Skeletal muscle cell (primary cell): ENCODE data around the gene ATG9A.

Experiments
- DNase-seq: peaks from one replicate; pipeline ENCODE4 v3.0.0-alpha.2; 2010; ENCODE audit warnings: low read depth
- H3K4me3 ChIP-seq: 2 replicates; pipeline ENCODE4 v1.5.1; 2011; ENCODE audit warnings: low read depth, mild to moderate bottlenecking, control low read depth, low read length, moderate library complexity

The ATG9A gene

DNA sequence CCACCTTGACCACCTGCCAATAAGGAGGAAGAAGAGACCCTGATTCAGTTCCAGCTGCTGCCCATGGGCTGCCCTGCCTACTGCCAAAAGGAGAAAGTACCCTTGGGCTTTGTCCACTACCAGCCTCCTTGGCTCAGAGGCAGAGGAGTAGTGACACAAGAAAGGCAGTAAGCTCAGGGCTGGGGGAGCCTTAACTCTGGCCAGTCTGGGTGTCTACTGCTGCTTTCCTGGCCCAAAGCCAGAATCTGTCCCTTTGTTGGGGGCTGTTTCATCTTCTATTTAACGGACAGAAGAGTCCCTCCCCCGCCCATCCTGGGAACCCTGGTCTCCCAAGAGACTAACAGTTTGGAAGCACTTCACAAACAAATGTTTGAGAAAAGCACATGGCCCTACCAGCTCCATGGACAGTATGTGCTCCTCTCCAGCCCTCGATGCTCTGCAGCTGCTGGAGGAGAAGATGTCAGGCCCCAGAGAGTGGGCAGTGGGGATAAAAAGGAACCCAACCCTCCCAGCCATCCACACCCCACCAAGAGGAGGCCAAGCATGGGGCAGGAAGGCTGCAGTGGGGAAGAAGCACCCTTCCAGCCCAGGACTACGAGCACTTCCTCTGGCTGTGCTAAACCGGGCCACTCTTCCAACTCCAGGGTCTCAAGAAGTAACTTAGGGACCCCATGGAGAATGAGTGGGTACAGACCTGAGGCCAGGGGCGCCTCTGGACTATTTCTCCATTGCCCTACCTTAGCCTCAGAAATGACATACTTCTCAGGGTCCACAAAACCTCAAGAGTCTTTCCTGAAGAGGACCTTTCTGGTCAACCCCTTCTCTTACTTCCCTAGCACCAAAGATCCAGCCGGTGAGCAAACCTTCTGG, 1.2 kb downstream of the ATG9A start:
- H3K4me3 ChIP-seq: peak overlapping the region; percentile 77
- DNase-seq: no peak

DNA sequence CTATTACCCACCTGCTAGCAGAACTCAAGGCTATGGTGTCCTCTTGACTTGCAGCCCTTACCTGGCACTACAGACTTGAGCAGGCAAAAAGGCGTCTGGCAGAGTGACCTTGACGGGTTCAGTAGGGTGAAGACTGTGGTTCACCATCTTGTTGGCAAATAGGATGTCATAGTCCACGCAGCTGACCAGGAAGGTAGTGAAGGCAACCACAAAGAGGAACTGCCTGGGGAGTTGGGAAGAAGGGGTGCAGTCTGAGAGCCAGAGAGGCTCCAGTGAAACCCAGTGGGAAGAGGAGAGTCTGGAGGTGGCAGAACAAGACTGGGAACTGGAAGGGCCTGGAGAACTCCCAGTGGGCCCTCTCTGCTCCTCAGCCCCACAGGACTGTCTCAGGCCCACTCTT, 4.1 kb downstream of the ATG9A start:
- no peak for DNase-seq
- H3K4me3 ChIP-seq: no peak overlapping the region

DNA sequence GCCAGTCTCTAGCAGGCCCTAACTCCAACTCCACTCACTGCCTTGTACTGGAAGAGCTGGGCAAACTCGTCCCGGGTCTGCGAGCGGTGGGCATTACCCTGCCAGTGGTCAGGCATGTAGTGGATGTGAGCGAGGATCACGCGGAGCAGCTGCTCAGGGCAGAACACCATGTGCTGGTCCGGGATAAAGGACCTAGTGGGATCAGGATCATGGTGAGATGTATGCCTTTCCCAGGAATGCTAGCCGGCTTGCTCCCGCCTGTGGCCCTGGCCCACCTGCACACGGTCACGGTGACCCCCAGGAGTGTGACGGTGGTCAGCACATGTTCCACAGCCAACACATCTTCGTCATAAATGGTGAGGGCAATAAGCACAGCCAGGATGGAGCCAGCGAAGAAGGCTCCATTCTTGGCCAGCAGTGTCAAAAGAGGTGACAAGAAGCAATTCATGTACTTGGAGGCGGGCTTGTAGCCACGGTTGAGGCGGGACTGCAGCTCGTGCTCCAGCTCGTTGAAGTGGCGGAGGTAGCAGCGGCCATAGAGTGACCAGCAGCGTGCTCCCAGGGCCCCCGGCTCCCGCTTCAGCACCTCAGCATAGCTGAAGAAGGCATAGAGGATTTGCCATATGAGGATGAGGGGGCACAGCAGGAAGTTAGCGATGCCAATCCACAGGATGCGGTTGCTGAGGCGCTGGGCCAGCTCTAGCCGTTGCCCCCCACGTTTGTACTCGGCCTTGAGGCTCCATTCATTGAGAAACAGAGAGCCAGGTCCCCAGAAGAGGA, 5.4 kb downstream of the ATG9A start:
- no peak overlapping the region for H3K4me3 ChIP-seq
- no peak for DNase-seq

DNA sequence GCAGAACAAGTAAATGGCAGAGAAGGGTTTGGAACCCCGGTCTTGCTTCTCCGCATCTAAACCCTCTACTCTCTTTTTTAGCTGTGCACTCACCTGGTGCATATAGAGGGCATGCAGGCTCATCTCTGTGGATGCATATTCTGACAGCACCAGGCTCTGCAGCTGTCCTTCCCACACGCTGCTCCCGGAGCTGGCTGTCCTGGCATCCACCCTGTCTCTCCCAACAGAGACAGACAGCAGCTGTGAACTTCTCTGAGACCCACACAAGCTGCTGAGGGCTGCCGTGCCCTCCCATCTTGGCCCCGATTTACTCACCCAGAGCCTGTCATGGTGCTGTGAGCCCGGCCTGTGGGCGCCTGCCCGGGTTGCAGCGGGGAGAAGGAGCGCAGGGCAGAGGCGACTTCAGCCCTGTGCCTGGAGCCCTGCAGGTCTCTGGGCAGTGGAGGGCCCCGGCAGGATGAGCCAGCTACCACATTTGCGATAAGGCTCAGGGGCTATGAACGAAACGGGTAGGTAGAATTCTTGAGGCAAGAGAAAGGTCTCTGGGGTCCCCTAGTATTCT, 7.4 kb downstream of the ATG9A start:
- no peak overlapping the region for H3K4me3 ChIP-seq
- DNase-seq: no peak

DNA sequence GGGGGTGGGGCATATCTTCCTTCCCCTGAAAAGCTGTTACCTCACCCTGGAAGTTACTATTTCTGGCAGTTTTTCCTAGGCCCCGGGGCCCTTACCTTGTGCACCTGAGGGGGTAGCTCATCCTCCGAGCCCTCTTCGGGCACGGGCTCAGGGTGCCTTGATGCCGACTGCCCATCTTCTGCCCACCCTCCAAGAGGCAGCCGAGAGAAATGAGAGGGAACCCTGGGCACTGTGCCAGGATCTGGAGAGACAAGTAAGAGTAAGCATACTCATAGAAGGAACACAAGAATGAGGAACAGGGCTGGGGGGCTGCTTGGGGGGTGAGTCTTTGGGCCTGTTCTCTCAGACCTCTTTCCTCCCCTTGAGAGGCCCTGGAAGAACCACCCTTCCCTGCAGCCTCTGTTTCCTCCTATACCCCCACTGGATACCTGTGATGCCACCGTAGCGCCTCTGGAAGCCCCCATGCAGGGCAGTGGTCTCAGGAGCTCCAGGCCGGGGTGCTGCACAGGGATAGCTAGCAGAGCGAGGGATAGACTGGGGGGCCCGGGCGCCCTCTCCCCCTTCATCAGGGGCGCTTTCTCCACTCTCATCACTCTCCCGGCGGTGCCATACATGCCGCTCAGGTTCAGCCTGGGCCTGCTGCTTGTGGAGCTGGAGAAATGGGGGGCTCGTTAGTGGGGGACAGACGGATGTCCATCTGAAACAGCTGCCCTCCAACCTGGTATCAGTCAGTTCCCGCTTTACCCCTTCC, 8.6 kb downstream of the ATG9A start:
- DNase-seq: no peak
- H3K4me3 ChIP-seq: no peak overlapping the region

DNA sequence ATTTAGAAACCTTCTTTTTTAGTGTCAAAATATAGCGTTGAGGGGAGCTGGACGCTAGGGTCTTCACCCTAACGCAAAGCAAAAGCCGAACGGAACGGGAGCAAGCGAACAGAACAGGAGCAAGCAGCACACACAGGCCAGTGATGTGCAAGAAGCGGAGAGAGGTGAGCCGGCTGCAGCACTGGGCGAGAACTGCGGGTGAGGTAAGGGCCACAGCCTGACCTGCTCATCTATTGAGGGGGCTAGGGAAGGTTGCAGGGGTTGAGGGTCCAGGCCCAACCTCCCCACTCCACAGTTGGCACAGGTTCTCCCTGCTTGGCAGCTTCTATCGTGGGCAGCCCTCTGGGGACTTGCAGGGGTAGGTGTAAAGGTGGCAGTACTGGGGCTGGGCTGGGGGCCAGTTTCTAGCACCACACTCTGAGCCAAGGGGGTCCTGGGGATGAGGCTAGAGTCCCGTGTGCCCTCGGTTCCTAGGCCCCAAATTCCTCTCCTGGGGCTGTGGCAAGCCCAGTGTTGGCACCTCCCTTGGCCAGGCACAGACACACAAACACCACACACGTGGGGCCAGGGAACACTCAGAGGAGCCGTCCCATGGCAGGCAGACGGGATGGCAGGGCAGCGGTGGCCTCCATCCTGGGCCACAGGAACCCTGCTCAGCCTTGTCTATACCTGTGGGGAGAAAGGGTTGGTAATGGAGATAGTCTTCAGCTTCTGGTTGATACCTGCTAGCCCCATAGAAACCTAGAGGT, 9.5 kb downstream of the ATG9A start:
- no peak for DNase-seq
- H3K4me3 ChIP-seq: no peak overlapping the region

DNA sequence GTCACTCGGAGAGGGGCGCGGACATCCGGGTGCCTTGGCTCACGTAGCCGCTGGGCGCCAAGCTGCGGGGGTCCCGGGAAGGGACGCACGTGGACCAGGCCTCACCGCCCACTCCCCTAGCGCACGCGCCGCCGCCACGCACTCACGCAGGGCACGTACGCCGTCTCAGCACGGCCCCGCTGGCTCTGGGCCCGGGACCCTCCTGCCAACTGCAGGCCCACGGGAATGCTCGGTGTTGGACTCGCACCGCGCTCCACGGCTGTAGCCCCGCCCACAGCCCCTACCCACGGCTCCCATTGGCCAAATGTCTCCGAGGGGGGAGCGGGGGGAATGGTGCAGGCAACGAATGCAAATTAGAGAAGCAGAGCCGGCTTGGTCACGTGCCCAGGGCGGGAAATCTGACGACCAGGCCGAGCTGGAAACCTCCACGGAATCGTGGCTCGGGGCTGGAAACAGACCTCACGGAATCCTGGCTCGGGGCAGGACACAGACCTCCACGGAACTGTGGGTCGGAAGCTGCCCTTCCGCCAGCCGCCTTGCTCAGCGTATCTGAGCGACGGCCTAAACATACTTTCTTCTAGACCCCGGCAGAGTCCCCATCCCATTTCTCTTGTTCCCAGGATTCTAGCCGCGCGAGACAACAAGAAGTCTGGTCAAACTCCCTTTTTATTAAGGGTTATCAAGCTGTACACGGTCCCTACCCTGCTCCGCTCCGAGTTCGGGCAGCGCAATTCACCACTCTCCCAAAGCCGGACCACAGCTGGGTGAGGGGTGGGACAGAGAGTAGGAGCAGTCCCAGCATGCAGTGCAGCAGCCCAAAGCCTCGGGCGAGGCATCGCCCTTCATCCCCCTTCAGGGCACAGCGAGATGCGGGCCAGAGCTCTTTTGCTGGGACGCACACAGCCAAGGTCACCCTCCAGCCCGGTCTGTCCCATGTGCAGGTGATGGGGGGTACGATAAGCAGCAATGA, 10.4 kb downstream of the ATG9A start, which contains the start of gene ABCB6:
Gene ABCB6, minus strand, starts transcription at position 227 of the 970 bp plus-strand sequence. CDS start 285 bp downstream, outside the sequence.
- peak; percentile 84 for DNase-seq
- H3K4me3 ChIP-seq: peak within 1 kb of the TSS; percentile 61

DNA sequence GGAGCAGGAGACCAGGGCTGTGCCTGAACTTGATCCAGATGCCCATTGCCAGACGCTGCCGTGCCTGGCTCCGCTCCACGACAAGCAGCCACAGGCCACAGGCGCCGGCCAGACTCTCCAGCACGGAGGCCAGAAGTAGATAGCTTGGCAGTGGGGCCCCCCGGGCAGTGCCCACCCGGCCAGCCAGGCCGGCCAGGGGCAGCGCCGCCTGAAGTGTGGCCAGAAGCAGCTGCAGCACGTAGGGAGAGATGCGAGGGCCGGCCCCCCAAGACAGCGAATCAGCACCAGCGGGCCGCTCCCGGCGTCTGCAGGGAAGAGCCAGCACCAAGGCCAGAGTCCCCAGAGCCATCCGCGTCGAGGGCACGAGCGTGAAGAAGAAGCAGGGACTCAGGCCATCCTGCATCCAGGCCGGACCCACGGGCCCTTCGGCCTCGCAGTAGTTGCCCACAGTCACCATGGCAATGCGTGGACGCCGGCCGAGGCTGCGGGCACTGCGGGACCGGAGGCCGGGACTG, 11.2 kb downstream of the ATG9A start:
- H3K4me3 ChIP-seq: peak overlapping the region; percentile 61
- peak; percentile 45 for DNase-seq

DNA sequence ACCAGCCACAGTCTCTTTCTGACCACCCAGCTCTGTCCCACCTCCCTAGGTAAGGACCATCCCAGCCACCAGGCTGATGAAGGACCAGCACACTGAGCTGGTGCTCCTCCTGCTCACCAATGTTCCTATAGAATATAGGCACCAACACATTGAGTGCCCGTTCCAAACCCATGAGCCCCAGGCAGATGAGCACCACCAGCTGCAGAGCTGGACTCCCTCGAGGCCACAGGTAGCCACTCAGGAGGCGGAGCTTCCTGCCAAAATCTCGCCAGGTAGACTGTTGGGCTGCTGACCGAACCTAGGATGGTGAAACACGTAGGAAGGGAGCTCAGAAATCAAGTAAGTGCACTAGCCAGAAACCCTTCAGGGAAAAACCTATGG, 12.9 kb downstream of the ATG9A start:
- DNase-seq: no peak
- no peak overlapping the region for H3K4me3 ChIP-seq

DNA sequence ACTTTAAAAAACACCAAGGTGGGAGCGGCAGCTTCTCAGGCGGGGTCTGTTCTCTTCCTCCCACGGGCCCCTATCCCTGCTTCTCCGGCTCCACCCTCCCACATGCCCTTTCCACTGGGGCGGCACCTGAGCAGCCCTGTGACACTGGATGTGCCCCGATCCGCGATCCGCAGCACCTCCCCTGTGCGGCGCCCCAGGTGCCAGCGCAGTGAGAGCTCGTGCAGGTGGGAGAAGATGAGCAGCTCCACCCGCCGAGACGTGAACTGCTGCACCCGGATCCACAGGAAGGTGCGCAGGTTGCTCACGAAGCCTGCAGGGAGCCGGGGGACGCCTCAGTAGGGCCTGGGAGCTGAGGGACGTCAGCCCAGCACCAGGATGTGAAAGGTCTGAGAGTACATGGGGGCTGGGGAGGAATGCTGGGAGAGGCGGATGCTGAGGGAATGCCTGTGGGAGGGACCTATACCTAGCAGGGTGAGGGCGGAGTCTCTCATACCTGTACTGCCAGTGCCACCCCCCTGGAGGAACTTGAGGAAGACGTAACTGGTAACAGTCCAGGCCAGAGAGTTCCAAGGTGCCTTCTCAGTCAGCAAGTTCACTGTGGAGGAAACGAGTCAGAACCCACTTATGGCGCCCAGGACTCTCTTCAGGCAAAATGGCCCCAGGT, 13.4 kb downstream of the ATG9A start:
- H3K4me3 ChIP-seq: no peak overlapping the region
- DNase-seq: no peak

DNA sequence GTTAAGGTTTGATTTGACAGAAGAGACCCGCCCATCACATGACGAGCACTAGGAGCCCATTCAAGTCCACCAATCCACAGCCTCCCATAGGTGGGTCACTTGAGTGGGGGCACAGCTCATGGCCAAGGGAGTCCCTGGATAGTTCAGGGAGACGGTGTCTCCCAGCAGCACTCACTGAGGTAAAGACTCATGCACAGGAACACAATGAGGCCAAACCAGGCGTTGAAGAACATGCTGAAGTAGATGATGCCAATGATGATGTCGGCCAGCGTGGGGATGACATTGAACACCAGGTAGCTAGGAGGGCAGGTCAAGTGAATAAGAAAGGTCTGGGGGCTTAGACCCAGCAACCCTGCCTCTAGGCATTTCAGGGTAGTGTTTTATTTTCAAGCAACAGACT, 14.7 kb downstream of the ATG9A start:
- H3K4me3 ChIP-seq: no peak overlapping the region
- DNase-seq: no peak

DNA sequence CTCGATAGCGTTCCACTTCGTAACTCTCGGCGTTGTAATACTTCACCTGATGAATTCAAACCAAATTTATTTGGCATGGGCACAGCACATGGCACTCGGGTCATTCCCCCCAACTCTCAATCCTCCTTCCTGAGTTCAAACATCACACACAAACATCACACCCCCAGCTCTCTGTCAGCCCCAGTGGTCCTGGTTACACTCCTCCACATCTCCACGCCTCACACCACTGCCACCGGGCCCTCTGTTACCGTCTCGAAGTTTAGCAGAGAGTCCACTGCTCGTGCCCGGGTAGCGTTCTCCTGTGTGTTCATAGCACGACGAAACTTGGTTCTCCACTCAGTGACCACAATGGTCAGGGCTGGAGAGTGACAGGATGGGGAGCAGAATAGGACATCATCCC, 15.3 kb downstream of the ATG9A start:
- no peak overlapping the region for H3K4me3 ChIP-seq
- no peak for DNase-seq

DNA sequence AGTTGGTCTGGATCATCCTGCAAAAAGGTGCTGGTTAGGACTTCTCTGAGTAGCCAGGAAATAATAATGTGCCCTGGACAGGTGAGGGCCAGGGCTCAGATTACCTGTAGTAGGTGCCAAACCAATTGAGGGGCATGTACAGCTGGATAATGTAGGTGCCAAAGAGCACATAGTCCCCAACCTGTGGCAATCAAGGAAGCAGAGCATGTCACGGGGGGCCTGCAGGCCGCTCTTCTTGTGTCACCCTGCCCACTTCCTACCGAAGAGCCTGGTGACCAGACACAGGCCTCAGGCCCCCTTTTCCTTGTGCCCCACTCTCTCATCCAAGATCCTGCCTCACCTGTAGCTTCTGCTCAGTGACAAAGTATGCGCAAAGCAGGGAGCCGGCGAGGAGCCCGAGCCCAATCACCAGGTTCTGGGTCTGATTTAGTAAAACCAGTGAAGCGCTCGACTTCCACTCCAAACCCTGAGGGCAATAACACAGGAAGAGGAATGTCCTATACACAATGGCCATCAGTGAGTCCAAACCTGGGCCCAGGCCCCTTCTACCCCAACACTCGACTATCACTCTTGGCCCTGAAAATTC, 15.9 kb downstream of the ATG9A start:
- no peak for DNase-seq
- no peak overlapping the region for H3K4me3 ChIP-seq

DNA sequence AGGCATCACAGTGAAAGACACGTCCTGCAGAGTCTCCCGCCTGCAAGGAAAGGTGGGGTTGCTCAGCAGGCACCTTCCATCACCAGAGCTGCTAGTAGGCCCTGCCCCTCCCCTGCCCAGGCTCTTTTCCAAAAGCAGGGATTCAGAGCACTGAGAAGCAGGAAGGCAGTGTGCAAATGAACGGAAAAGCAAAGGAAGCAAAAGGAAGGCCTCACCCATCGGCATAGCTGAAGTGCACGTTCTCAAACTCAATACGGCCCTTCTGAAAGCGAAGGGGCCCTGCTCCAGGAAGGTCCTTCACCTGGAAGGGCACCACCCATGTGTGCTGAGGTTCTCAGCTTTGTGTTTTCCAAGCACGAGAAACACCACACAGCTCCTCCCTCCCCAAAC, 16.4 kb downstream of the ATG9A start:
- no peak overlapping the region for H3K4me3 ChIP-seq
- no peak for DNase-seq

DNA sequence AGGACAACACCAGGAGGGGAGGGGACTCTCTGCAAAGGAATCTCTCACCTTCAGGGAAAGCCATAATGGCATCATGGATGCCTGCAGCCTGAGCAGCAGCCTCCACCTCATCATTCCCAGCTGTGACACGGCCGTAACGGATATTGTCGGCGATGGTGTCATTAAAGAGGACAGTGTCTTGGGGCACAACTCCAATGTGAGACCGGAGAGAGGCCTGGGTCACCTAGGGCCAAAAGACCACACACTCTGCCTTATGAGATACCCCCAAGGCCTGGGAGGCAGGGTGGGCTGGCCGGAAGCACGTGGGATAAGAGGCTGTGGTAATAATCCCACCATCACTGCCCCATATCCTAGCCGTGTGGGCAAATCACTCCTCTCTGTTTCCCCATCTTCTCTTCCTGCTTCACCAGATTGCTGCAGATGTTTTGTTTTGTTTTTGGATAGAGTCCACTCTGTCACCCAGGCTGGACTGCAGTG, 18.5 kb downstream of the ATG9A start:
- no peak for DNase-seq
- no peak overlapping the region for H3K4me3 ChIP-seq

DNA sequence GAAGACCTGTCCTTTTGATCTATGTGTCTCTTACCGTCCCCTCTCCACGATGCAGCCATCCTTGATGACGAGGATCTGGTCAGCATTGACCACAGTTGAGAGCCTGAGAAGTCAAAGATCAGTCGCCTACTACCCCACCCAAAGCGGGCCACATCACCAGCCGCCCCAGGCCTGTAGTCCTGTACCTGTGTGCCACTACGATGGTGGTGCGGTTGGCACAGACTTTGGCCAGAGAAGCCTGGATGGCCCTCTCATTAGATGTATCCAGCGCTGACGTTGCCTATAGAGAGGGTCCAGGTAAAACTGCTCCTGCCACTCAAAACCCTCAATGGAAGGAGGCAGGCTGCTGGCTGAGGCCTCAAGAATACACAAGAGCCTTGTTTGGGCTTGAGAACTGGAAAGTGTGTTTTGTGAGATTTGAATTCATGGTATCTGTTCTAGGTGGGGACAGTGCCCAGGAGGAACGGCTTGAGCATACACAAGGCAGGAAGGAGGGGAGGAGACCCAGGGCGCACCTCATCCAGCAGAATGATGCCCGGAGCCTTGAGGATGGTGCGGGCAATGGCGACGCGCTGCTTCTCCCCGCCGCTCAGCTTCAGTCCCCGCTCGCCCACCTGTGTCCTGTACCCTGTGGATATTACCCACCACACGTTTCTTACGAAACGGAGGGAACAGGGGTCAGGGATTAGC, 19.1 kb downstream of the ATG9A start:
- no peak overlapping the region for H3K4me3 ChIP-seq
- no peak for DNase-seq
